ENCODE data around the gene PLEKHG2. TPM values are rescaled to one million over a fixed set of nuclear protein-coding genes. Genes with fewer than 3 reads are reported as not detected.
"Not testable (repeated sequence)": the region's sequence is repeated elsewhere in the genome, so short reads cannot be mapped to it uniquely, and the experiment has no call there.

The PLEKHG2 gene
- total RNA-seq, 1 experiment from 2014 or later = 22.3 TPM

GRCh38 chr19:39430675-39431593 lies 18.5 kb downstream of the PLEKHG2 start:
- peak; percentile 99 for DNase-seq (ENCODE audit: low read depth, low spot score)
- in situ Hi-C loops (cut with HindIII; ENCODE audit: low pct_unique_long_range_greater_than_20kb, low sequenced_read_pairs) = no loop called here

- DNase-seq (ENCODE audit: low read depth, low spot score) = no peak
- in situ Hi-C loops (cut with HindIII; ENCODE audit: low pct_unique_long_range_greater_than_20kb, low sequenced_read_pairs) = no loop called here
Measured at GRCh38 chr19:39432677-39433025, 20.2 kb downstream of the PLEKHG2 start.

- peak; percentile 30 for DNase-seq (ENCODE audit: low read depth, low spot score)
- in situ Hi-C loops (cut with HindIII; ENCODE audit: low pct_unique_long_range_greater_than_20kb, low sequenced_read_pairs) = no loop called here
Measured at GRCh38 chr19:39433480-39434079, 21.1 kb downstream of the PLEKHG2 start.

GRCh38 chr19:39434123-39435076 lies 21.9 kb downstream of the PLEKHG2 start:
- in situ Hi-C loops (cut with HindIII; ENCODE audit: low pct_unique_long_range_greater_than_20kb, low sequenced_read_pairs) = no loop called here
- DNase-seq (ENCODE audit: low read depth, low spot score) = no peak

GRCh38 chr19:39435499-39436349 lies 23.3 kb downstream of the PLEKHG2 start, which contains the start of gene RPS16:
RPS16 (minus strand) TSS chr19:39435949; CDS start chr19:39435895, 54 bp downstream.
- in situ Hi-C loops (cut with HindIII; ENCODE audit: low pct_unique_long_range_greater_than_20kb, low sequenced_read_pairs) = no loop called here
- peak; percentile 97 for DNase-seq (ENCODE audit: low read depth, low spot score)

- no peak for DNase-seq (ENCODE audit: low read depth, low spot score)
- in situ Hi-C loops (cut with HindIII; ENCODE audit: low pct_unique_long_range_greater_than_20kb, low sequenced_read_pairs) = no loop called here
Measured at GRCh38 chr19:39436350-39436716, 23.9 kb downstream of the PLEKHG2 start.

- no peak for DNase-seq (ENCODE audit: low read depth, low spot score)
- in situ Hi-C loops (cut with HindIII; ENCODE audit: low pct_unique_long_range_greater_than_20kb, low sequenced_read_pairs) = no loop called here
Measured at GRCh38 chr19:39438270-39438934, 25.9 kb downstream of the PLEKHG2 start.

GRCh38 chr19:39444598-39445195 lies 32.2 kb downstream of the PLEKHG2 start:
- in situ Hi-C loops (cut with HindIII; ENCODE audit: low pct_unique_long_range_greater_than_20kb, low sequenced_read_pairs) = no loop called here
- no peak for DNase-seq (ENCODE audit: low read depth, low spot score)

GRCh38 chr19:39445196-39446111 lies 33.0 kb downstream of the PLEKHG2 start, which contains the start of gene SUPT5H:
SUPT5H (plus strand) TSS chr19:39445582; CDS start chr19:39445891, 309 bp downstream.
- in situ Hi-C loops (cut with HindIII; ENCODE audit: low pct_unique_long_range_greater_than_20kb, low sequenced_read_pairs) = no loop called here
- DNase-seq (ENCODE audit: low read depth, low spot score) = peak; percentile 97

- in situ Hi-C loops (cut with HindIII; ENCODE audit: low pct_unique_long_range_greater_than_20kb, low sequenced_read_pairs) = no loop called here
- DNase-seq (ENCODE audit: low read depth, low spot score) = no peak
Measured at GRCh38 chr19:39446365-39447084, 34.1 kb downstream of the PLEKHG2 start.

- no peak for DNase-seq (ENCODE audit: low read depth, low spot score)
- in situ Hi-C loops (cut with HindIII; ENCODE audit: low pct_unique_long_range_greater_than_20kb, low sequenced_read_pairs) = no loop called here
Measured at GRCh38 chr19:39448271-39448670, 35.8 kb downstream of the PLEKHG2 start.

GRCh38 chr19:39449116-39449797 lies 36.8 kb downstream of the PLEKHG2 start:
- DNase-seq (ENCODE audit: low read depth, low spot score) = no peak
- in situ Hi-C loops (cut with HindIII; ENCODE audit: low pct_unique_long_range_greater_than_20kb, low sequenced_read_pairs) = no loop called here

- in situ Hi-C loops (cut with HindIII; ENCODE audit: low pct_unique_long_range_greater_than_20kb, low sequenced_read_pairs); DNase-seq (ENCODE audit: low read depth, low spot score): not testable (repeated sequence)
Measured at GRCh38 chr19:39451257-39451656, 38.8 kb downstream of the PLEKHG2 start.

GRCh38 chr19:39463403-39463802 lies 50.9 kb downstream of the PLEKHG2 start:
- DNase-seq (ENCODE audit: low read depth, low spot score) = no peak
- in situ Hi-C loops (cut with HindIII; ENCODE audit: low pct_unique_long_range_greater_than_20kb, low sequenced_read_pairs) = no loop called here
